HepG2 (cell line): ENCODE measurements around the gene NELFB. TPM values are rescaled to one million over a fixed set of nuclear protein-coding genes. Genes with fewer than 3 reads are reported as not detected.

ENCODE experiments used
- CREM ChIP-seq, 2 experiments: sonication (generic) in 1 of 2; formaldehyde crosslinking in 1 of 2; IDR thresholded peaks; 2 replicates each; pipeline versions ENCODE4 v1.4.0 to v1.6.1; 2016 to 2020; ENCODE audit warnings: antibody characterized with exemption in 1 of 2, mild to moderate bottlenecking in 1 of 2, missing genetic modification reagents in 1 of 2
- FOXO1 ChIP-seq: sonication (generic); formaldehyde crosslinking; IDR thresholded peaks from 2 replicates; pipeline ENCODE4 v1.4.0; 2020; ENCODE audit warnings: missing genetic modification reagents
- IKZF4 ChIP-seq: sonication (generic); formaldehyde crosslinking; IDR thresholded peaks from 2 replicates; pipeline ENCODE4 v1.5.1; 2020; ENCODE audit warnings: borderline replicate concordance, mild to moderate bottlenecking, low read depth, missing genetic modification reagents; ENCODE audit errors: not compliant biosample characterization
- MYNN ChIP-seq: sonication (generic); formaldehyde crosslinking; IDR thresholded peaks from 2 replicates; pipeline ENCODE4 v1.4.0; 2020; ENCODE audit warnings: mild to moderate bottlenecking, low read depth, missing genetic modification reagents
- NPAS2 ChIP-seq: sonication (generic); formaldehyde crosslinking; IDR thresholded peaks from 2 replicates; pipeline ENCODE4 v1.8.0; 2022; ENCODE audit warnings: mild to moderate bottlenecking, missing genetic modification reagents, borderline replicate concordance
- SIN3A ChIP-seq: IDR thresholded peaks from 2 replicates; pipeline ENCODE4 v1.6.1; 2011; ENCODE audit warnings: low read depth, mild to moderate bottlenecking, control low read depth, low read length, borderline replicate concordance
- U2AF2 ChIP-seq: fragments of 200-400 bp; formaldehyde crosslinking; IDR thresholded peaks from 2 replicates; pipeline ENCODE4 v1.6.1; 2017; ENCODE audit warnings: low read depth, mild to moderate bottlenecking, low read length
- ZFP82 ChIP-seq: sonication (generic); formaldehyde crosslinking; IDR thresholded peaks from 2 replicates; pipeline ENCODE4 v1.5.1; 2020; ENCODE audit warnings: mild to moderate bottlenecking, missing genetic modification reagents, borderline replicate concordance
- ZFP90 ChIP-seq: sonication (generic); formaldehyde crosslinking; IDR thresholded peaks from 2 replicates; pipeline ENCODE4 v1.8.0; 2022; ENCODE audit warnings: missing genetic modification reagents, mild to moderate bottlenecking, inconsistent platforms, borderline replicate concordance
- ZMAT3 ChIP-seq: sonication (generic); formaldehyde crosslinking; conservative IDR thresholded peaks from 2 replicates; pipeline ENCODE4 v1.7.0; 2021; ENCODE audit warnings: missing genetic modification reagents
- ZNF10 ChIP-seq: sonication (generic); formaldehyde crosslinking; IDR thresholded peaks from 2 replicates; pipeline ENCODE4 v1.4.0; 2020; ENCODE audit warnings: mild to moderate bottlenecking, low read depth, missing genetic modification reagents, borderline replicate concordance
- ZNF235 ChIP-seq: sonication (generic); formaldehyde crosslinking; IDR thresholded peaks from 2 replicates; pipeline ENCODE4 v1.8.1; 2023; ENCODE audit warnings: mild to moderate bottlenecking, missing genetic modification reagents, borderline replicate concordance
- ZNF329 ChIP-seq: sonication (generic); formaldehyde crosslinking; IDR thresholded peaks from 2 replicates; pipeline ENCODE4 v1.9.0; 2021; ENCODE audit warnings: low read depth, mild to moderate bottlenecking, missing genetic modification reagents
- ZNF703 ChIP-seq: sonication (generic); formaldehyde crosslinking; IDR thresholded peaks from 2 replicates; pipeline ENCODE4 v1.5.1; 2020; ENCODE audit warnings: missing genetic modification reagents, mild to moderate bottlenecking, moderate library complexity, borderline replicate concordance
- ZNF879 ChIP-seq: sonication (generic); formaldehyde crosslinking; IDR thresholded peaks from 2 replicates; pipeline ENCODE4 v1.8.1; 2023; ENCODE audit warnings: missing genetic modification reagents
- polyA plus RNA-seq, 8 experiments: library from polyadenylated mRNA; depleted of rRNA in 3 of 8; stranded (reverse) in 7 of 8; unstranded in 1 of 8; fragments of >200 nt; fragmentation: Illumina TruSeq in 4 of 8; extraction: Trizol in 4 of 8; gene quantifications; 2 replicates each; pipeline versions ENCODE4 v1.2.1 to v1.2.3, GENCODE V29; 2011 to 2016; ENCODE audit warnings: low read depth in 4 of 8, missing spikeins in 1 of 8, mixed read lengths in 1 of 8; ENCODE audit not compliant: insufficient read depth in 1 of 8
- total RNA-seq, 5 experiments: library from RNA; depleted of rRNA; stranded (reverse); fragments of >200 nt; fragmentation: Illumina TruSeq; extraction: Trizol; gene quantifications; 2 replicates each; pipeline ENCODE4 v1.2.3, GENCODE V29; 2016; ENCODE audit warnings: low read depth in 1 of 5
- TF ChIP-seq, protein P1 (sequence below): sonication (generic); formaldehyde crosslinking; IDR thresholded peaks from 2 replicates; pipeline ENCODE4 v1.5.0; 2020; ENCODE audit warnings: mild to moderate bottlenecking, missing genetic modification reagents, borderline replicate concordance
- TF ChIP-seq, protein P2 (sequence below): sonication (generic); formaldehyde crosslinking; IDR thresholded peaks from 2 replicates; pipeline ENCODE4 v1.5.0; 2020; ENCODE audit warnings: missing genetic modification reagents
- TF ChIP-seq, protein P3 (sequence below): sonication (generic); formaldehyde crosslinking; IDR thresholded peaks from 2 replicates; pipeline ENCODE4 v1.4.0; 2020; ENCODE audit warnings: missing genetic modification reagents

NELFB gene
- total and polyA plus RNA-seq, 2 of the 13 experiments (the other 11 are each of a cell fraction or from before 2014, with no cell fraction given), result 26.5 to 45.8 TPM

DNA sequence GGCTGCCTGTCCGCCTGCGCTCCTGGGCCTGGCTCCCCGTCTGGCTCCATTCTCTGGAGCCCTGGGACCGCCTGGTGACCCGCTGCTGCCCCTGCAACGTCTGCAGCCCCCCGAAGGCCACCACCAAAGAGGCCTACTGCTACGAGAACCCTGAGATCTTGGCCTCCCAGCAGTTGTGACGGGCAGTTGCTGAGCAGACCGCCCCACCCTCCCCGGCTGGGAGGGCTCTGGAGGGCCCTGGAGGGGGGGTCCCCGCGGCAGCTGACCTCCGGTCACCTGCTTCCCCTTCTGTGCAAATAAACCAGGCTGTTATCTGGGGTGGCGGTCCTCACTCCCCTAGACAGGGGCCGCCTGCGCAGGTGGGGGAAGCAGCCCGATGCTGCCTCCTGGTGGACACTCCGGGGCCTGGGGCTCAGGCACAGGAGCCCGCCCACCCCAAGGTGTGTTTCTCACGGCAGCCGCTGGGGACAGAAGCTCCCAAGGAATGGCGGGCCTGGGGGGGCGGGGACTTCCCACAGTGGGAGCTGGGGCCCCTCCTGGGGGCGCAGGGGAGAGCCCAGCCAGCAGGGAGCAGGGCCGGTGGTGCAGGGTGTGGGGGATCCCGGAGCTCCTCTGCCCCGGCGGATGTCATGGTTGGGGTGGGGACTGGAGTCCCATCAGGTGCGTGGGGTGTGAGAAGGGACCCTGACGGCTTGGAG is 18.7 kb upstream of the NELFB start (continued):
- TF ChIP-seq IKZF4 (CRISPR knock-in tag) (no peak), ZFP90 (CRISPR knock-in tag) (no peak; the same call in 1 of the 2 replicates), SIN3A (no peak; the same call in 1 of the 2 replicates), ZNF329 (CRISPR knock-in tag) (no peak), ZNF235 (CRISPR knock-in tag) (0 out of 2 replicates have a peak, but pooled peaks have one; percentile 8), ZNF879 (peak; percentile 75; the same call in 1 of the 2 replicates), ZMAT3 (CRISPR knock-in tag) (no peak; the same call in 1 of the 2 replicates), FOXO1 (CRISPR knock-in tag) (peak; percentile 14; the same call in 1 of the 2 replicates), MYNN (CRISPR knock-in tag) (no peak), ZNF703 (CRISPR knock-in tag) (no peak), CREM (IDR thresholded peaks at IDR 0.05) (peak; percentile 59; the same call in 1 of the 2 replicates), CREM (CRISPR knock-in tag; IDR thresholded peaks at IDR 0.05) (no peak), ZFP82 (CRISPR knock-in tag) (no peak; the same call in 1 of the 2 replicates), U2AF2 (no peak), NPAS2 (CRISPR knock-in tag) (no peak), ZNF10 (CRISPR knock-in tag) (no peak)
- TF ChIP-seq, protein P1, sequence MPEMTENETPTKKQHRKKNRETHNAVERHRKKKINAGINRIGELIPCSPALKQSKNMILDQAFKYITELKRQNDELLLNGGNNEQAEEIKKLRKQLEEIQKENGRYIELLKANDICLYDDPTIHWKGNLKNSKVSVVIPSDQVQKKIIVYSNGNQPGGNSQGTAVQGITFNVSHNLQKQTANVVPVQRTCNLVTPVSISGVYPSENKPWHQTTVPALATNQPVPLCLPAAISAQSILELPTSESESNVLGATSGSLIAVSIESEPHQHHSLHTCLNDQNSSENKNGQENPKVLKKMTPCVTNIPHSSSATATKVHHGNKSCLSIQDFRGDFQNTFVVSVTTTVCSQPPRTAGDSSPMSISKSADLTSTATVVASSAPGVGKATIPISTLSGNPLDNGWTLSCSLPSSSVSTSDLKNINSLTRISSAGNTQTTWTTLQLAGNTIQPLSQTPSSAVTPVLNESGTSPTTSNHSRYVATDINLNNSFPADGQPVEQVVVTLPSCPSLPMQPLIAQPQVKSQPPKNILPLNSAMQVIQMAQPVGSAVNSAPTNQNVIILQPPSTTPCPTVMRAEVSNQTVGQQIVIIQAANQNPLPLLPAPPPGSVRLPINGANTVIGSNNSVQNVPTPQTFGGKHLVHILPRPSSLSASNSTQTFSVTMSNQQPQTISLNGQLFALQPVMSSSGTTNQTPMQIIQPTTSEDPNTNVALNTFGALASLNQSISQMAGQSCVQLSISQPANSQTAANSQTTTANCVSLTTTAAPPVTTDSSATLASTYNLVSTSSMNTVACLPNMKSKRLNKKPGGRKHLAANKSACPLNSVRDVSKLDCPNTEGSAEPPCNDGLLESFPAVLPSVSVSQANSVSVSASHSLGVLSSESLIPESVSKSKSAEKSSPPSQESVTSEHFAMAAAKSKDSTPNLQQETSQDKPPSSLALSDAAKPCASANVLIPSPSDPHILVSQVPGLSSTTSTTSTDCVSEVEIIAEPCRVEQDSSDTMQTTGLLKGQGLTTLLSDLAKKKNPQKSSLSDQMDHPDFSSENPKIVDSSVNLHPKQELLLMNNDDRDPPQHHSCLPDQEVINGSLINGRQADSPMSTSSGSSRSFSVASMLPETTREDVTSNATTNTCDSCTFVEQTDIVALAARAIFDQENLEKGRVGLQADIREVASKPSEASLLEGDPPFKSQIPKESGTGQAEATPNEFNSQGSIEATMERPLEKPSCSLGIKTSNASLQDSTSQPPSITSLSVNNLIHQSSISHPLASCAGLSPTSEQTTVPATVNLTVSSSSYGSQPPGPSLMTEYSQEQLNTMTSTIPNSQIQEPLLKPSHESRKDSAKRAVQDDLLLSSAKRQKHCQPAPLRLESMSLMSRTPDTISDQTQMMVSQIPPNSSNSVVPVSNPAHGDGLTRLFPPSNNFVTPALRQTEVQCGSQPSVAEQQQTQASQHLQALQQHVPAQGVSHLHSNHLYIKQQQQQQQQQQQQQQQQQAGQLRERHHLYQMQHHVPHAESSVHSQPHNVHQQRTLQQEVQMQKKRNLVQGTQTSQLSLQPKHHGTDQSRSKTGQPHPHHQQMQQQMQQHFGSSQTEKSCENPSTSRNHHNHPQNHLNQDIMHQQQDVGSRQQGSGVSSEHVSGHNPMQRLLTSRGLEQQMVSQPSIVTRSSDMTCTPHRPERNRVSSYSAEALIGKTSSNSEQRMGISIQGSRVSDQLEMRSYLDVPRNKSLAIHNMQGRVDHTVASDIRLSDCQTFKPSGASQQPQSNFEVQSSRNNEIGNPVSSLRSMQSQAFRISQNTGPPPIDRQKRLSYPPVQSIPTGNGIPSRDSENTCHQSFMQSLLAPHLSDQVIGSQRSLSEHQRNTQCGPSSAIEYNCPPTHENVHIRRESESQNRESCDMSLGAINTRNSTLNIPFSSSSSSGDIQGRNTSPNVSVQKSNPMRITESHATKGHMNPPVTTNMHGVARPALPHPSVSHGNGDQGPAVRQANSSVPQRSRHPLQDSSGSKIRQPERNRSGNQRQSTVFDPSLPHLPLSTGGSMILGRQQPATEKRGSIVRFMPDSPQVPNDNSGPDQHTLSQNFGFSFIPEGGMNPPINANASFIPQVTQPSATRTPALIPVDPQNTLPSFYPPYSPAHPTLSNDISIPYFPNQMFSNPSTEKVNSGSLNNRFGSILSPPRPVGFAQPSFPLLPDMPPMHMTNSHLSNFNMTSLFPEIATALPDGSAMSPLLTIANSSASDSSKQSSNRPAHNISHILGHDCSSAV (CRISPR knock-in tag), result no peak
- TF ChIP-seq, protein P2, sequence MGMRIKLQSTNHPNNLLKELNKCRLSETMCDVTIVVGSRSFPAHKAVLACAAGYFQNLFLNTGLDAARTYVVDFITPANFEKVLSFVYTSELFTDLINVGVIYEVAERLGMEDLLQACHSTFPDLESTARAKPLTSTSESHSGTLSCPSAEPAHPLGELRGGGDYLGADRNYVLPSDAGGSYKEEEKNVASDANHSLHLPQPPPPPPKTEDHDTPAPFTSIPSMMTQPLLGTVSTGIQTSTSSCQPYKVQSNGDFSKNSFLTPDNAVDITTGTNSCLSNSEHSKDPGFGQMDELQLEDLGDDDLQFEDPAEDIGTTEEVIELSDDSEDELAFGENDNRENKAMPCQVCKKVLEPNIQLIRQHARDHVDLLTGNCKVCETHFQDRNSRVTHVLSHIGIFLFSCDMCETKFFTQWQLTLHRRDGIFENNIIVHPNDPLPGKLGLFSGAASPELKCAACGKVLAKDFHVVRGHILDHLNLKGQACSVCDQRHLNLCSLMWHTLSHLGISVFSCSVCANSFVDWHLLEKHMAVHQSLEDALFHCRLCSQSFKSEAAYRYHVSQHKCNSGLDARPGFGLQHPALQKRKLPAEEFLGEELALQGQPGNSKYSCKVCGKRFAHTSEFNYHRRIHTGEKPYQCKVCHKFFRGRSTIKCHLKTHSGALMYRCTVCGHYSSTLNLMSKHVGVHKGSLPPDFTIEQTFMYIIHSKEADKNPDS (CRISPR knock-in tag), result peak; percentile 36; the same call in 1 of the 2 replicates
- TF ChIP-seq, protein P3, sequence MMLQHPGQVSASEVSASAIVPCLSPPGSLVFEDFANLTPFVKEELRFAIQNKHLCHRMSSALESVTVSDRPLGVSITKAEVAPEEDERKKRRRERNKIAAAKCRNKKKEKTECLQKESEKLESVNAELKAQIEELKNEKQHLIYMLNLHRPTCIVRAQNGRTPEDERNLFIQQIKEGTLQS (CRISPR knock-in tag), result no peak
